NCI-H446 (cell line): ENCODE results near the gene MTRR.
"Not testable (repeated sequence)": the region's sequence is repeated elsewhere in the genome, so short reads cannot be mapped to it uniquely, and the experiment has no call there.

ENCODE experiments used
- DNase-seq, 2 experiments: peaks; one replicate each; lab custom pipeline; 2025; lab: John Stamatoyannopoulos, UW

The MTRR gene

DNA sequence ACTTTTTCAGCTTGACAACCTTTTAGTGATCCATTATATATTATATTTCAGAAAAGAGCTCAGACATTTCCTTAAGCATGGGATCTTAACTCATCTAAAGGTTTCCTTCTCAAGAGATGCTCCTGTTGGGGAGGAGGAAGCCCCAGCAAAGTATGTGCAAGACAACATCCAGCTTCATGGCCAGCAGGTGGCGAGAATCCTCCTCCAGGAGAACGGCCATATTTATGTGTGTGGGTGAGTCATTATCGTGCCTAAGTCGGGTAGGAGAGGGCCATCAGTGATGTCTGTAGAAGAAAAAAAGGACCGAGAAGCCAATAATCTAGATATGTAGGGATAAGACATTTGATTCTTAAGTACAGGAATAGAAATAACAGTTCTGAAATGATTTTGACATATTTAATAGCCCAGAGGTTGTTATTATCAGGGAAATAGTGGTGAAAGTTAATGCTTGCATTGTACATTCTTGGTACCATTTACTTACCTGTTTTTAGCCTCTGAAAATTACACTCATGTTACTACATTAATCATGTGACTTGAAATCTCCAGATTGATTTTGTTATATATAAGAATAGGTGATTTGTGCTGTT, 28.2 kb downstream of the MTRR start:
- peak; percentile 1 to 28 for DNase-seq

- no peak for DNase-seq
These were observed 33.3 kb downstream of the MTRR start for GRCh38 chr5:7902201-7902600.

GRCh38 chr5:7902666-7903625, 34.0 kb downstream of the MTRR start:
- DNase-seq: no peak

DNA sequence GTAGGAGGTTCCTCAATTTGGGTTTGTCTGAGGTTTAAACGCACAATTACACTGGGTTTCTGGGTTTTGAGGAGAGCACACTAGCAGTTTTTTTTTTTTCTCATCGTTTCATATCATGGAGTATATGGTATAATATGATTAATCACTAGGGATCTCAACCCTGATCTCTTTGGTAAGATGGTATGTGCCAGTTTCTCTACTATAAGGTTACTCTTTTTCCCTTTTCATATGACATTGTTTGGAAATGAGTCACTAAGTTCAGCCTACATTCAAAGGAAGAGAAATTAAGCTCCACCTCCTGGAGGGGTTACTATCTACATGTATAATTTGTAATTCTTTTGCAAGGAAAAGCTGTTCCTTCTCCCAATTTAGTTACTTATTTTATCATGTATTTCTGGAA, 35.2 kb downstream of the MTRR start:
- no peak for DNase-seq

GRCh38 chr5:7907612-7908011, 38.7 kb downstream of the MTRR start:
- DNase-seq: no peak

GRCh38 chr5:7908317-7908716, 39.4 kb downstream of the MTRR start:
- DNase-seq: no peak

- peak; percentile 28 to 44 for DNase-seq
These were observed 41.9 kb downstream of the MTRR start for GRCh38 chr5:7910738-7911428.

DNA sequence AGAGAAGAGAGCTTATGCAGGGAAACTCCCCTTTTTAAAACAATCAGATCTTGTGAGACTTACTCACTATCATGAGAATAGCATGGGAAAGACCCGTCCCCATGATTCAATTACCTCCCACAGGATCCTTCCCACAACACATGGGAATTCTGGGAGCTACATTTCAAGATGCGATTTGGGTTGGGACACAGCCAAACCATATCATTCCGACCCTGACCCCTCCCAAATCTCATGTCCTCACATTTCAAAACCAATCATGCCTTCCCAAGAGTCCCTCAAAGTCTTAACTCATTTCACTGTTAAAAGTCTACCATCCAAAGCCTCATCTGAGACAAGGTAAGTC, 42.5 kb downstream of the MTRR start:
- DNase-seq: not testable (repeated sequence)

DNA sequence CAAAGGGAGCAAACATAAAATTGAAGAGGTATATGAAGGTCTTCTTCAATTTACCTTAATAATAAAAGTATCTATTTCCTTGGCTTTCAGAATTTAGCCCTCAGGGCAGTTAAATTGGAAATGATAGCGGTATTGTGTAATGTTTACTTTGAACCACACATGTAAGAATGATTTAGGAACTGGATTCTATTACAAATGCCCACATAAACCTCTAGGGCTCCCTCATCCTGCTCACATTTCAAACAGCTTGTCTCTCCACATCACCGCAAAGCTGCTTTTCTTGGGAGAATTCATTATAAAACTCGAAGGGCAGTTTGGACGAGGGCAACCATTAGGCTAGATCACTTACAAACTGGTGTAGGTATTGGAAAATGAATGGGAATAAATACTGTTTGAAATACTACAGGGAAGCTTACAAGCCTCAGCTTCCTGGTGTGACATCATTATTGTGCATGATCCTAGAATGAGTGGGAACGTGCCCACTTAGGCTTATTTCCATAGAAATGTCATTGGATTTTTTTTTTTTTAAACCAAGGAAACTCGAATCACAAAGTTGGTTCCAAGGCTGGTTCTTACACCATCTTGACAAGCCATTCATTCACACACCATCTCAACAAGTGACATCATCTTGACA, 47.3 kb downstream of the MTRR start:
- DNase-seq: no peak

DNA sequence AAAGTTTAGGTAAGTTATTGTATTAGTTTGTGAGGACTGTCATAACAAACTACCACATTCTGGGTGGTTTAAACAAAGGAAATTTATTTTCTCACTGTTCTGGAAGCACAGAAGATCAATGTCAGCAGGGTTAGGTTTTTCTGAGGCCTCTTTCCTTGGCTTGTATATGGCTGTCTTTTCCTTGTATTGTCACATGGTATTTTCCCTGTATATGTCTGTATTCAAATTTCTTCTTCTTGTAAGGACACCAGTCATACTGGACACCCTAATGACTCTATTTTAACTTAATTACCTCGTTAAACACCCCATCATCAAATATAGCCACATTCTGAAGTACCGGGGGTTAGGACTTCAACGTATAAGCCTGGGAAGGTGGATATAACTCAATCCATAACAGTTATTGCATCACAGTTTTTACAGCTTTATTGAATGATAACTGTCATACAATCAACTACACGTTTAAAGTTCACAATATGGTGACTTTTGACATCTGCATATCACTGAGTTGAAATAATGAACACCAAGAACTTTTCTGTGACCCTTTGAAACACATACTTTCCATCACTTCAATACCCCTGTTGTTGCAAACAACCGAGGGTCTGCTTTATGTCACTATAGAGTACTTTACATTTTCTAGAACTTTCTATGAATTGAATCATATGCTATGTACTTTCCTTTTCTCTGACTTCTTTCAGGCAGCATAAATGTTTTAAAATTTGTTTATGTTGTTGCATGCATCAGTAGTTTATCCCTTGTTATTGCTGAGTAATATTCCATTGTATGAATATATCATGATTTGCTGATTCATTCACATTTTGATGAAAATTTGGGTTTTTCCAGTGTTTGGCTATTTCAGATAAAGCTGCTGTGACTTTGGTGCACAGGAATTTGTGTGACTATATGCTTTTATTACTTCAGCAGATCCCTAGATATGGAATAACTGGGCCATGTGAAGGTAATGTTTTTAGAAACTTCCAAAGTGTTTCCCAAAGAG, 48.5 kb downstream of the MTRR start:
- no peak for DNase-seq

DNA sequence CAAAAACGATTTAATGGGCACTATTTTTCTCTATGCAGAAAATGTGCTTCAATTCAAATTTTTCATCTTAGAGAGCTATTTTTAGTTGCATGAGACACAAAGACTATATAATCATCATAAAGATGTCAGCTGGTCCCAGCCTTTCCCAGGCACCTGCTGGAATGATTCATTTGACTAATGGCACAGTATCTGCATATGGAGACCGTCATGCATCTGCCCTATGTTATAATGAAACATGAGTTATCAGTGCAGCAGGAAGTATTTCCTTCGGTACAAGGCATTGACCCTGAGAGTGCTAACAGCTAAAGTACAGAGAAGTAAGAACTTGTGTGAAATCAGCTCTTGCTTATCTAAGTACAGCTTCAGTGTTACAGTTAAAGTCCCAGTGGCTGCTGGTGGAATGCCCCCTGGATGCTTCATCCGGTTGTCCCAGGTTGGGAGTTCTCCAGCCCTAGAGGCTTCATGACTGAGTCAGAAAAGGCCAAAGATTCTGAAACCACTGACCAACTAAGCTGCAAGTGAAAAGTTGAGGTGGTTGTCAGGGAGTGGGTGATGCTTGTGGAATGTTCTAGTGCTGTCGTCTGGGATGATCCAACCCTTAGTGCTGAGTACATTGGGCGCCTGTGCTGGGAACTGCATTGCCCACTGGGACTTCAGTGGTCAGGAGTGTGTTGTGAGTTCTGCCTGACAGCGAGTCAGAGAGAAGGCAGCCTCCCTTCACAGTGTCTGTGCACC, 57.2 kb downstream of the MTRR start:
- no peak for DNase-seq

- no peak for DNase-seq
These were observed 57.8 kb downstream of the MTRR start for GRCh38 chr5:7926720-7927119.

GRCh38 chr5:7927466-7928375, 58.8 kb downstream of the MTRR start:
- DNase-seq: peak in 1 of 2 experiments; percentile 68

- no peak for DNase-seq
These were observed 61.1 kb downstream of the MTRR start for GRCh38 chr5:7930011-7930410.

DNA sequence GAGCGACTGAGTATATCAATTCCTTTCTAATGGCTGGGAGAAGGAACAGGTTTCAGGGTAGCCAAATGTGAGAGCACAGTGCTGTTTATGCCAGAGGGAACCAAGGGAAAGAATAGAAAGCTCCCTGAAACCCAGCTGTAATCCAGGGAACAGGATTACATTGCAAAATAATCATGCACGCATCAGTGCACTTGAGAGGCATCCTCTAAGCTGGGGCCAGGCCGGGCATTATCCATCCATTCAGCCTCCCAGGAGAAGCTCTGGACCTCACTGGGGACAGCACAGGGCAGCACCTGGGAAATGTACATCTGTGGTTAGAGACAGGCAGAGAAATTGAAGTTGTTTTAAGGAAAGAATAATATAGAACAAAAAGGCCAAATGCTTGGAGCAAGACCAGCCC, 72.7 kb downstream of the MTRR start:
- no peak for DNase-seq

GRCh38 chr5:7947301-7947700, 78.4 kb downstream of the MTRR start:
- no peak for DNase-seq
